NCI-H460 (cell line): ENCODE measurements around the gene TUFM. TPM values are rescaled to one million over a fixed set of nuclear protein-coding genes. Genes with fewer than 3 reads are reported as not detected.
"Not testable (repeated sequence)": the region's sequence is repeated elsewhere in the genome, so short reads cannot be mapped to it uniquely, and the experiment has no call there.

Source experiments
- DNase-seq: peaks from one replicate; pipeline ENCODE4 v3.0.0-alpha.2; 2016; ENCODE audit warnings: low read depth; ENCODE audit errors: extremely low read depth
- total RNA-seq: library from RNA; depleted of rRNA; stranded (reverse); fragments of >200 nt; shearing (Covaris generic); gene quantifications from 2 replicates; pipeline ENCODE4 v1.2.3, GENCODE V29; 2014

Gene TUFM
- total RNA-seq, 1 experiment from 2014 or later: 245 TPM

DNA sequence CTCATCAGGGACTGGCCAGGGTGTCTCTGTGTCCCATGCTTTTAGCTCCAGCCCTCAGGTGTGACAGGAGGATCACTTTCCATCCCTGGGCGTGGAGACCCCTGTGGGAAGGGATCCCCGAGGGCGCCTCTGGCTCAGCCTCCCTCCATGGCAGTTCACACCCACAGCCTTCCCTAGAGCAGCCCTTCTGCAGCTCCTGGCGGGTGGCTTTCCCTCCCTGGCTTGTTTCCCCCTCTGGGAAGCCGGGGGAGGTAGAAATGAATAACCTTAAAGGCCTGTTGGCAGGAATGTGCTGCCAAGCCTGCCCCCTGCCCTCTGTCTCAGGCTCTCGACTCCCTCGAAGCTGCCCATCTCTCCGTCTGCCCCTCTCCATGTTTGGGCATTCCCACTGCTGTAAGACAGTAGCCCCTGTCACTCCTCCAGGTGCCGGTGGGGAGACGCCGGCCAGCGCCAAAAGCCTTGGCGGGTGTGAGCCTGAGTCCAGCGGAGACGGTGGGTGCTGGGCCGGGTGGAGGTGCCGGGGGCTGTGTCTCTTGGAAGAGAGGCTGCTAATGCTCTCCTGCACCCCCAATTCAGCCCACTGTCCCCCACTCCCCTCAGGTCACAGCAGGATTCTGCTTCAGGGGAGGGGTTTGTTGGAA lies 30.0 kb upstream of the TUFM start:
- no peak for DNase-seq

DNA sequence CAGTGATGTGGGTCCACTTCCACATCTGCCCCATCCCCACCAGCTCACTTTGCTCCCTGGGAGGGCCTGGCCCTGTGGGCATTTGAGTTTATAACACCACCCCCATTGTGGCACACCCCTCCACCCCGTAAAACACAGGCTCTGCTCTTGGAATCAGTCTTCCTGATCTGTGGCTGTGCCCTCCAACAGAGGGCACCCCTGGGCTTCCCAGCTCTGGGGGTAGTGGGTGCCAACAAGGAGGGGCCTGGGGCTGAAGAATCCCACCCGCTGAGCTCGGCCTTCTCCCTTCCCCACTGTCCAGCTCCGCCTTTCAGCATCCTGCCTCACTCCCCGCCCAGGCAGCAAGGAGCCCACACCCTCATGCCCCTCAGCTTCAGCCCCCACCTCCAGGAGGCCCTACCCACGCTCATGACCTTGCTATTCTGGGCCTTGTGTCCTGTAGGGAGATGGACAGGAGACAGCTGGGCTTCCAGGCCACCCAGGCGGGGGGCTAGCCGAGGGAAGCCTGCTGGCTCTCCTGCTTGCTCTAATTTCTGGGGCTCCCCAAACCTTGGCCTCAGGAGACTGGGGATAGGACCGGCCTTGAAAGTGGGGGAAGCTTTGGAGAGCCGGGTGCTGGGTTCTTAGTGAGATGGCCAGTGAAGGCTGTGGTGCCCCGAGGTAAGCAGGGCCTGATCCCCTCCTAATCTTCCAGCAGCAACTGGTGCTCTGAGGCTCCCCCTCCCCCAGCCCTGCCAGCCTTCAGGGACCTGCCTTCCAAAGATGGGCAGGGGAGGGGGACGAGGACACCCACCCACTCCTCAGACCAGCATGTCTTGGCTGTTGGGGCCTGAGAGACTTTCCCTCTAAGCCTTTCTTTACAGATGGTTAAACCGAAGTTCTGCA lies 29.2 kb upstream of the TUFM start:
- no peak for DNase-seq

DNA sequence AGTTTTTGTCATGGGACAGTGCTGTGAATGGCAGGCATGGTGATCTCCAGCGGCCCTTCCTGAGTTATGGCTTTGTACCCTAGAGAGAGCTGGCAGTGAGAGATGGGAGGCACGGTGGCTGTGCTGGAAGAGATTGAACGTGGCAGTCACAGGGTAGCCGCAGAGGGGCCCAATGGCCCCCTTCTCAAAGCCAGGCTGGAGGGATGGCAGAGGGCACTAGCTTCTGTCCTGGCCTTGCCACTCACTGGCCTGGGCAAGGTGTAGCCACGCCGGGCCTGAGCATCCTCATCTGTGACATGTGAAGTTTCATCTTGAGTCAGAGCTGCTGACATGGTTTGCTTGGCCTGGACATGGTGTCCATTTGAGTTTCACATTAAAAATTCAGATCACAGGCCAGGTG lies 28.3 kb upstream of the TUFM start:
- no peak for DNase-seq

DNA sequence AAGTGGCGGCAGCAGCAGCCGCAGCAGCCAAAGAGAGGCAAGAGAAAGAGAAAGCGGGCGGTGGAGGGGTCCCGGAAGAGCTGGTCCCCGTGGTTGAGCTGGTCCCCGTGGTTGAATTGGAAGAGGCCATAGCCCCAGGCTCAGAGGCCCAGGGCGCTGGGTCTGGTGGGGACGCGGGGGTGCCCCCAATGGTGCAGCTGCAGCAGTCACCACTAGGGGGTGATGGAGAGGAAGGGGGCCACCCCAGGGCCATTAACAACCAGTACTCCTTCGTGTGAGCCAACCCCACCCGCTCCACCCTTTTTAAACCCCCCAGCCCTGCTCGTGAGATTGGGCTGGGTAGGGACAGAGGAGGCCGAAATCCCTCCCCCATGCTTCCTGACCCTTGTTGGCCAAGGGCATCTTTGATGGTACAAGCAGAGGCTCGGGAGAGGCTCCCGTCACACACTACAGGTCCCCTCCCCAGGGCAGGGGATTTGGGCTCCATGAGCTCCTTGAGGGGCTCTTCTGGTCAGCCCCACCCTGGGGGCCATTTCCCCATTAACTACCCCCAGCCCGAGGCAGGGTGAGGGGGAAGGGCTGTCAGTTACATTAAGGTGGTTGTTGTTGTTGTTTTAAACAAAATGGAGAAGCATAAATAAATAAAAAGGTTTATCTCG lies 27.5 kb upstream of the TUFM start:
- peak; percentile 17 for DNase-seq

DNA sequence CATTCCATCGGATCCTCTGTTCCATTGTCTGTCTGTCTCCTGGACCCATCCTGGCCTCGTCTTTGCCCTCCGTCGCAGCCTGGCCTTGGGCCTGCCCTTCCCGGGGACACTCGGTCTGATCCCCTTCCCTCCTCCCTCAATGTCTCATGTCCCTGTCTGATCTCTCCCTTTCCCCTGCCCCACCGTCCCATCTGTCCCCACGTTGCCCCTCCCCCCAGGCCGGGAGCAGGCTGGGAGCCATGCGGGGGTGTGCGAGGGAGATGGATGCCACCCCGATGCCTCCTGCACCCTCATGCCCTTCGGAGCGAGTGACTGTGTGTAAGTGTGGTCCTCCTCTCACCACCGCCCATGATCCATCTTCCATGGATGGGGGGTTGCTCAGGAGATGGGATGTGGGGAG lies 26.8 kb upstream of the TUFM start:
- DNase-seq: no peak

DNA sequence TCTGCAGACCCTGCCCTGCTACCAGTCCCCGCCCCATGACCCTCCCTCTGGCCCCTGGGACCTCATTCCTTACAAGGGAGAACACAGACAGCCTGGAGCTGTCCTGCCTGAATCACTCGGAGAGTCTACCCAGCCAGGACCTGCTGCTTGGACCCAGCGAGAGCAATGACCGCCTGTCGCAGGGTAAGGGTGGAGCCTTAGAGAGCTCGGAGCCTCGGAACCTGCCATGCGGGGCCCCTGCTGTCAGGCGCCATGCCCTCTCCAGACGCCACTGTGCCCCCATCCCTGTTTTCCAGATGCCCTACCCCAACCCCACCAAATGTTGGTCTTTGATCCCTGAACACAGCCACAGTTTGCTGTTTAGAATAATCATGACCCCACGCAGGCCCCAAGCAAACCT lies 23.1 kb upstream of the TUFM start:
- DNase-seq: no peak

DNA sequence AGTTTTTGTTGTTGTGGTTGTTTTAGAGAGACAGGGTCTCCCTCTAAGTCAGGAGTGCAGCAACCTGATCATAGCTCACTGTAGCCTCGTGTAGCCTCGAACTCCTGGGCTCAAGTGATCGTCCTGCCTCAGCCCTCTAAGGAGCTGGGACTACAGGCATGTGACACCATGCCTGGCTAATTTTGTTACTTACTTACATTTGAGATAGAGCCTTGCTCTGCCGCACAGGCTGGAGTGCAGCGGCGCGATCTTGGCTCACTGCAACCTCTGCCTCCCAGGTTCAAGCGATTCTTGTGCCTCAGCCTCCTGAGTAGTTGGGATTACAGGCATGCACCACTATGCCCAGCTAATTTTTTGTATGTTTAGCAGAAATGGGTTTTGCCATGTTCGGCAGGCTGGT lies 21.5 kb upstream of the TUFM start:
- not testable (repeated sequence) for DNase-seq

DNA sequence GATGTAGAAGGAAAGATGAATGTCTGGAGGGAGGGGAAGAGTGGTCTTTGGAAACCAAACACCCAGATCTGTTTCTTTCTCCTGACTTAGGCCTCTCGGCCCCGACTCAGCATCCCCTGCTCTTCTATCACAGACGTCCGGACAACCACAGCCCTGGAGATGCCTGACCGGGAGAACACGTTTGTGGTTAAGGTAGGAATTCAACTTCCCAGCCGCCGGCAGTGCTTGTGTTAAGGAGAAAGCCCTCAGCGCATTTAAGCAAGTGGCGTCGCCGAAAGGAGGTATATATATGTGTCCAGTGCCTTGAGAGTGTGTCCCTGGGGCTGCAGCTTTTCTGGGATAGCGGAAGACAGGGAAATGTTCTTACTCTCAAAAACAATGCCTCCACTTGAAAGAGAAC lies 21.1 kb upstream of the TUFM start:
- no peak for DNase-seq

DNA sequence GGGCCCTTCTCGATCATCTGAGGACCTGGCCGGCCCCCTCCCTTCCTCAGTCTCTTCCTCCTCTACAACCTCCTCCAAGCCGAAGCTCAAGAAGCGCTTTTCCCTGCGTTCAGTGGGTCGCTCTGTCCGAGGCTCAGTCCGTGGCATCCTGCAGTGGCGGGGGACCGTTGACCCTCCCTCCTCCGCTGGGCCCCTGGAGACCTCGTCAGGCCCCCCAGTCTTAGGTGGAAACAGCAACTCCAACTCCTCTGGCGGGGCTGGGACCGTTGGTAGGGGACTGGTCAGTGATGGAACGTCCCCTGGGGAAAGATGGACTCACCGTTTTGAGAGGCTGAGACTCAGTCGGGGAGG lies 20.3 kb upstream of the TUFM start:
- DNase-seq: no peak

DNA sequence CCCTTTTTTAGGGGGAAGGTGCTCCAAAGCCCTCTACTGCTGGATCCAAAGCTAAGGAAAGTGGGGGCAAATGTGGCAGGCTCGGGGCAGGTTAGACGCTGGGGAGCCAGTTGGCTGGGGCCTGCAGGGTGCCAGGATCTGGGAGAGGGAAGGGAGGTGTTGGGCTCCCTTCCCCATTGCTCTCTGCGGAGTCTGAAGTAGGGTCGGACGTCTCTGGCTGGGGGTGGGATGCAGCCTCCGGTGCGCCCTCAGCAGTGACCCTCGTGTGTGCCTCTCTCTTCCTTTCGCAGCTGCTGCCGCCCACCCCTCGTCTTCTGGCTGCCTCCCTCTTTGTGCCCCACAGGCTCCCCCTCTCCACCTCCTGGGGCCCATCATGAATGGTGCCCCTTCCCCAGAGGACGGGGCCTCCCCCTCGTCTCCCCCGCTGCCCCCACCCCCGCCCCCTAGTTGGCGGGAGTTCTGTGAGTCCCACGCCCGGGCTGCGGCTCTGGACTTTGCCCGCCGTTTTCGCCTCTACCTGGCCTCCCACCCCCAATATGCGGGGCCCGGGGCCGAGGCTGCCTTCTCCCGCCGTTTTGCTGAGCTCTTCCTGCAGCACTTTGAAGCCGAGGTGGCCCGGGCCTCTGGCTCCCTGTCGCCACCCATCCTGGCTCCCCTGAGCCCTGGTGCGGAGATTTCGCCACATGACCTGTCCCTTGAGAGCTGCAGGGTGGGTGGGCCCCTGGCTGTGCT lies 19.7 kb upstream of the TUFM start:
- DNase-seq: no peak

DNA sequence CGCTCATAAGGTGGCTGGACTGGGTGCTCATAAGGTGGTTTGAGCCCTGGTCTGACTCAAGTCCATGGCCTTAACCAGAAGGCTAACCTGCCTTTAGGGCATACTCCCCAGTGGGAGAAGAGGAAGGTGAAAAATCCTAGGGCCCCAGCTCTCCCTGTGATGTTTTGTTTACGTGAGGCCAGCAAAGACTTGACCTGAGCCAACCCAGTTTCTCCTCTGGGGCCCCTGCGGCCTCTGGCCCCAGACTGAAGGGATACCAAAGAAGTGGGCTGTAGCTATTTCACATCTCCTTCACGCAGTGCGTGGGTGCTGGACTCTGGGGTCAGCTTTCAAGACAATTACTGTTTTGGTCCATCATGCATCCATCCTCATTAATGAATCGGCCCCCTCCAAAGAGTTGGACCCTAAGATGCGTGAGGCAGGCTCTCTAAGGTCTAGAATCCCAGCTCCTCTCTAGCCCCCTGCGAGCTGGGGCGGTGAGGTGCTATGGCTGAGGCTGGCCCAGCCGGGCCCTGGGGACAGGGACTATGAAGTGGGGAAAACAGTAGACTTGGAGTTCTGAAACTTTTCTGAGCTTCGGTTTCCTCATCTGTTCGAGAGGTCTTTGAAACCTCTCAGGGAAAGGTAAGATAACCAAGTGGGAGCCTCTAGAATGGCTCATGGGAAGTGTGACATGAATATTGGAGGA lies 19.0 kb upstream of the TUFM start:
- DNase-seq: no peak

DNA sequence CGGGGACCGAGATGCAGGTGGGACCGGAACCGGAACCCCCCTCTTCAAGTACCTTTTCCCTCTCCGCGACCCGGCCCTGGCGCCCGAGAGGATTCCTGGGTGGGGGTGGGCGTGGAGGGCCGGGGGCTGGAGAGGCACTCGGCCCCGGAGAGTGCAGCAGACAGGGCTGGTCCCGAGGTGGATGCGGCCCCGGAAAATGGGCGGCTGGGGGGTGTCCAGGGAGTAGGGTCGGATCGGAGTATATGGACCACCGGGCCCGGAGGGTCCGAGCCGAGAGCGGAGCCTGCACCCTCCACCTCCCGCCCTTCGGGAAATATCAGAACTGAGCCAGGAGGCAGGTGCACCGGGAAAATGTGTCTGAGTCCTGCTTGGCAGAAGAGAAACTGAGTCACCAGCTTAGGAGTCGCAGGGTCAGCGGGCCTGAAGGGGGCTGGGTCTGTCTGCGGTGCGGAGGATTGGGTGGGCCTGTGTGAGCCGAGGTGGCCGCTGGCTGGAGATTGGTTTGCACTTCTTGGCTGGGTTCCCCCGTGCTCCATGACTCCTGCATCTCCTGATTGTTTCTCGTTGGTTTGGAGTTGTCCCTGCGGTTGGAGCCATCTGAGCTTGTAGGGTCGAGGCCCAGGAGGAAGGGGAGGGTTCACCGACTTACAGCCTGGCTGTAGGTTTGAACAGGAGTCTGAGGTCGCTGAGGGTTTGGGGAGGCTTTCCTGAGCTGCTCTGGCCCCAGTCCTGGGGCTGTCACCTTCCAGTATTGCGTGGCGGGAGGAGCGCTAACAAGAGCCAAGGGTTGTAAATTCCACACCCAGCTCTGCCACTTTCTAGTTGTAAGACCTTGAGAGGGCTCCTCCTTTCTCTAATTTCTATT lies 18.0 kb upstream of the TUFM start:
- no peak for DNase-seq

DNA sequence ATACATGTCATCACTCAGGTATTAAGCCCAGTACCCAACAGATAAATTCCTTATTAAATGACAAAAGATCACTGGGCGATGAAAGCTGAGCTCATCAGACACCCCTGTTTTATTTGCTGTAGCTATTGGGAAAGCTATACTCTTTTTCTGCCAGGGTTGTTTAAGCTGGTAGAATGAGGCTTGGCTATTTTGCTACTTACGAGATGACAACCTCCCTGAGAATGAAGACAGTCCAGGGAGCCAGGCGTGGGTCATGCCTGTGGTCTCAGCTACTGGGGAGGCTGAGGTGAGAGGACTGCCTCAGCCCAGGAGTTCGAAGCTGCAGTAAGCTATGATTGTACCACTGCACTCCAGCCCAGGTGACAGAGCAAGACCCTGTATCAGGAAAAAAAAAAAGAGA lies 13.2 kb upstream of the TUFM start:
- no peak for DNase-seq

DNA sequence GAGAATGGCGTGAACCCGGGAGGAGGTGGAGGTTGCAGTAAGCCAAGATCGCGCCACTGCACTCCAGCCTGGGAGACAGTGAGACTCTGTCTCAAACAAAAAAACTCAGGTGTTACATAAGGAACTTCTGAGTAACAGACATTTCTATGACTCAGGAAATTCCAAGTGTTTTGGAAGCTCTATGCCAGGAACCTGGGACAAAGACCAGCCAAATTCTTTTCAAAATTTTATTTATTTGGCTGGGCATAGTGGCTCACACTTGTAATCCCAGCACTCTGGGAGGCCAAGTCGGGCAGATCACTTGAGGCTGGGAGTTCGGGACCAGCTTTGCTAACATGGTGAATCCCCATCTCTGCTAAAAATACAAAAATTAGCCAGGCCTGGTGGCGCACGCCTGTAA lies 12.3 kb upstream of the TUFM start:
- no peak for DNase-seq

DNA sequence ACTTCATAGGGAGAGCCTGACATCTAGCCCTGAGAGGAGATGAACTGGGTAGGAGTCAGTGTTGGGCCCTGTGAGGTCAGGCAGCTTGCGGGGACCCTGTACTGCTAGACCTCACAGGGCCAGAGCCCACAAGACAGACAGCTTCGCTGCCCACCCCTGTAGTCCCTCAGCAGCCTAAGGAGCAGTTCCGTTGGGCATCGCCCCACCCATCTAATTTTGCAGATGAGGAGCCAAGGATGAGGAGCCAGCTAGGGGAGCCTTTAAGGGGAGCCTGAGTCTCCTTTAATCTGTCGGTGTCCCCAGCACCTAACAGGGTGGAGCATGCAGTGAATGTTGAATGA lies 755 bp upstream of the TUFM start:
- no peak for DNase-seq

DNA sequence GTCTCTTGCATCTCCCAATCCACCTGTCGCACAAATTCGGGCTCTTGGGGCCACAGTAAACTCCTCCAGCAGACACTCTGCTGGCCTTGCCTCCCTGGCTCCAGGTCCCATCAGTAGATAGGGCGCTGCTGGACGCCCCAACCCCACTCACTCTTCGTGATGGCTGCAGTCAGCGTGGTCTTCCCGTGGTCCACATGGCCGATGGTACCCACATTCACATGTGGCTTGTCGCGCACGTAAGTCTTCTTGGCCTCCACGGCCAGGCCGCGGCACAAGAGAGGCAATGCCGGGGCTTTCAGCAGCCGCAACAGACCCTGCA lies 428 bp downstream of the TUFM start:
- DNase-seq: no peak

DNA sequence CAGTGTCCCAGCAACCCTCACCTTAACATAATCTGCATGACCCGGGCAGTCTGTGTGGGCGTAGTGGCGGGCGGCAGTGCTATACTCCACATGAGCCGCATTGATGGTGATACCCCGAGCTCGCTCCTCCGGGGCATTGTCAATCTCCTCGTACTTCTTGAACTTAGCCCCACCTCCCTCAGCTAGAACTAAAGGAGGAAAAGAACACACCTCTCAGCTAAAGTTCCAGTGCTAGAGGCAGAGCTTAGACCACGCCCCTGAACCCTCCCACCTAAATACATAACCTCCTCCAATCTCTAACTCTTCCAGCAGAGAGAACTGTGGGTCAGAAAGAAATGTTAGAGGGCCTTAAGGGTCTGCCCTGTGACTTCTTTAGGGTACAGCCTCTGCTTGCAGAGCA lies 855 bp downstream of the TUFM start:
- DNase-seq: no peak

DNA sequence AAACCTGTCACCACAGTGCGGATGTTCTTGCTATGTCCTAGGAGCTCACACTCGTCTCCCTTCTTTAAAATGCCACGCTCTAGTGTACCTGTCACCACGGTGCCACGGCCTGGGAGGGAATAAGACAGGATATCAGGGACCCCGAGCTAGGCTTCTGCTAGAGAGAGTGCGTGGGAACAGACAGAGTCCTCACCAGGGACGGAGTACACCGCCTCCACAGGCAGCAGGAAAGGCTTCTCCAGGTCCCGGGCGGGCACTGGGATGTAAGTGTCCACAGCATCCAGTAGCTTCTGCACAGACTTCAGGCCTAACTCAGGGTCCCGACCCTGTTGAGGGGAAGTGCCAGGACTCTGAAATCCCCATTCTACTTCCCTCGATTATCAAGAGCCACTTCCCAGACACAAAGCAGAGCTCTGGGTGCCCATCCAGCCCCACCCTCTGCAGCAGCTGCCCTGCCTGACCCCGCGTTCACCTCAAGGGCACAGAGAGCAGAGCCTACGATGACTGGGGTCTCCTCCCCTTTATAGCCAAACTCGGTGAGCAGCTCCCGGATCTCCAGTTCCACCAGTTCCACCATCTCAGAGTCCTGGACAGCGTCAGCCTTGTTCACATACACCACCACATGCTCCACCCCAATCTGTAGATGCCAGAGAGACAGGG lies 1.8 kb downstream of the TUFM start:
- DNase-seq: no peak

DNA sequence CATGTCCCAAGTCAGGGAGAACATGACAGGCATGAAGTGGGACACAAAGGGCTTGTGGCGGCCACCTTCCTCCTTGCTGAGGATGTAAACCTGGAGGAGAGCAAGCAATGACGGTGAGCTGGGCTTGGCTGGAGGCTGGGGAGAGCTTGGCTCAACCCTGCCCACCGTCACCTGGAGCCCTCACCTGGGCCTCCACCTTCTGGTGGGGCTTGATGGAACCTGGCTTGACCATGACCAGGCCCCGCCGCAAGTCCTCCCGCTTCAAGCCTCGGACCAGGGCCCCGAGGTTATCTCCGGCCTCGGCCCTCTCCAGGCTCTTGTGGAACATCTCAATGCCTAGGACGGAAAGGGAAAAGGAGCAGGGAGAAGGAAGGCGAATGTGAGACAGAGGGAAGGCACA lies 2.4 kb downstream of the TUFM start:
- no peak for DNase-seq

DNA sequence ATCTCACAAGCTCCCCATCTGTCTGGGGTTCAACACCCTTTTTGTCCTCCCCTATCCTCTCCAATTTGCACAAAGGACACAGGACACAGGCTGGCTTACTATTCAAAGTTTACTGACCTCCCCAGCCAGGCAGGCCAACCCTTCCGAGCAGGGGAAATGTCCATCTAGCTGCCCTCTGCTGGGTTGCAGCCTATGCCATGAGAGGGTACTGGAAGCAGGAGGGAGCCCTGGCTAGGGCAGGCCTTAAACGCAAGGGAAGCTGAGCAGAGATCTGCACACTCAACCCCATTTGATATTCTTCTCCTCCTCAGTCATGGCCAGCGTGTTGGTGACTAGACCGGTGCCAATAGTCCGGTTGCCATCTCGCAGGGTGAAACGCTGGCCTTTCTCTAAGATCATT lies 3.5 kb downstream of the TUFM start:
- DNase-seq: no peak
